OCI-LY1 (cell line): ENCODE measurements around the gene POU2F1.

Source experiments
- EZH2 ChIP-seq: fragments of 200-600 bp; sonication (generic), shearing (Covaris generic); IDR thresholded peaks from 2 replicates; pipeline ENCODE4 v1.8.0; 2017; ENCODE audit warnings: borderline replicate concordance, mixed run types, mild to moderate bottlenecking, antibody characterized with exemption, low read length, moderate library complexity, mixed read lengths
- TF ChIP-seq, protein P1 (sequence below): fragments of 200-600 bp; sonication (generic), shearing (Covaris generic); IDR thresholded peaks from 2 replicates; pipeline ENCODE4 v1.5.1; 2017; ENCODE audit warnings: mild to moderate bottlenecking, antibody characterized with exemption, low read length, moderate library complexity, mixed read lengths

GRCh38 chr1:167440776-167441175 is 220.1 kb downstream of the POU2F1 start:
- TF ChIP-seq, protein P1, sequence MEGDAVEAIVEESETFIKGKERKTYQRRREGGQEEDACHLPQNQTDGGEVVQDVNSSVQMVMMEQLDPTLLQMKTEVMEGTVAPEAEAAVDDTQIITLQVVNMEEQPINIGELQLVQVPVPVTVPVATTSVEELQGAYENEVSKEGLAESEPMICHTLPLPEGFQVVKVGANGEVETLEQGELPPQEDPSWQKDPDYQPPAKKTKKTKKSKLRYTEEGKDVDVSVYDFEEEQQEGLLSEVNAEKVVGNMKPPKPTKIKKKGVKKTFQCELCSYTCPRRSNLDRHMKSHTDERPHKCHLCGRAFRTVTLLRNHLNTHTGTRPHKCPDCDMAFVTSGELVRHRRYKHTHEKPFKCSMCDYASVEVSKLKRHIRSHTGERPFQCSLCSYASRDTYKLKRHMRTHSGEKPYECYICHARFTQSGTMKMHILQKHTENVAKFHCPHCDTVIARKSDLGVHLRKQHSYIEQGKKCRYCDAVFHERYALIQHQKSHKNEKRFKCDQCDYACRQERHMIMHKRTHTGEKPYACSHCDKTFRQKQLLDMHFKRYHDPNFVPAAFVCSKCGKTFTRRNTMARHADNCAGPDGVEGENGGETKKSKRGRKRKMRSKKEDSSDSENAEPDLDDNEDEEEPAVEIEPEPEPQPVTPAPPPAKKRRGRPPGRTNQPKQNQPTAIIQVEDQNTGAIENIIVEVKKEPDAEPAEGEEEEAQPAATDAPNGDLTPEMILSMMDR, result no peak
- no peak for TF ChIP-seq EZH2
